Fibroblast of skin of left quadriceps (primary cell): ENCODE measurements around the gene GUCY2C.

Experiments
- DNase-seq, 2 experiments: peaks; one replicate each; pipeline ENCODE4 v3.0.0-alpha.2; 2013; ENCODE audit warnings: low read depth in 2 of 2

The GUCY2C gene

GRCh38 chr12:14628771-14629170 lies 67.6 kb downstream of the GUCY2C start:
- DNase-seq: no peak

GRCh38 chr12:14621826-14622225 lies 74.6 kb downstream of the GUCY2C start:
- DNase-seq: no peak

GRCh38 chr12:14619741-14620501 lies 76.5 kb downstream of the GUCY2C start:
- no peak for DNase-seq

- no peak for DNase-seq
These were observed 77.4 kb downstream of the GUCY2C start for GRCh38 chr12:14618983-14619382.

GRCh38 chr12:14614704-14615121 lies 81.7 kb downstream of the GUCY2C start:
- no peak for DNase-seq

- DNase-seq: no peak
These were observed 82.7 kb downstream of the GUCY2C start for GRCh38 chr12:14613718-14614117.

- no peak for DNase-seq
These were observed 83.4 kb downstream of the GUCY2C start for GRCh38 chr12:14612898-14613445.

- no peak for DNase-seq
These were observed 84.1 kb downstream of the GUCY2C start for GRCh38 chr12:14612250-14612649.

- no peak for DNase-seq
These were observed 84.7 kb downstream of the GUCY2C start for GRCh38 chr12:14611640-14612203.

GRCh38 chr12:14607568-14607967 lies 88.8 kb downstream of the GUCY2C start:
- DNase-seq: no peak

GRCh38 chr12:14605401-14605989 lies 90.9 kb downstream of the GUCY2C start:
- DNase-seq: no peak

- no peak for DNase-seq
These were observed 94.5 kb downstream of the GUCY2C start for GRCh38 chr12:14601692-14602478.

- no peak for DNase-seq
These were observed 98.9 kb downstream of the GUCY2C start for GRCh38 chr12:14597480-14597879.

- DNase-seq: no peak
These were observed 104.7 kb downstream of the GUCY2C start for GRCh38 chr12:14591719-14592118.

GRCh38 chr12:14589169-14590004 lies 107.0 kb downstream of the GUCY2C start:
- DNase-seq: no peak

- DNase-seq: no peak
These were observed 107.8 kb downstream of the GUCY2C start for GRCh38 chr12:14588571-14588970.

GRCh38 chr12:14578646-14579045 lies 117.8 kb downstream of the GUCY2C start:
- no peak for DNase-seq

GRCh38 chr12:14577344-14577743 lies 119.1 kb downstream of the GUCY2C start:
- no peak for DNase-seq

- no peak for DNase-seq
These were observed 119.5 kb downstream of the GUCY2C start for GRCh38 chr12:14576896-14577295.

GRCh38 chr12:14575585-14575984 lies 120.8 kb downstream of the GUCY2C start:
- DNase-seq: no peak

GRCh38 chr12:14573118-14573517 lies 123.3 kb downstream of the GUCY2C start:
- no peak for DNase-seq
